NCI-H1436 (cell line): Measurements from ENCODE around the gene FAM209A.
"Not testable (repeated sequence)": the region's sequence is repeated elsewhere in the genome, so short reads cannot be mapped to it uniquely, and the experiment has no call there.

Experiments
- DNase-seq: peaks from one replicate; lab custom pipeline; 2025; lab: John Stamatoyannopoulos, UW

FAM209A gene, protein sequence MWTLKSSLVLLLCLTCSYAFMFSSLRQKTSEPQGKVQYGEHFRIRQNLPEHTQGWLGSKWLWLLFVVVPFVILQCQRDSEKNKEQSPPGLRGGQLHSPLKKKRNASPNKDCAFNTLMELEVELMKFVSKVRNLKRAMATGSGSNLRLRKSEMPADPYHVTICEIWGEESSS

DNA sequence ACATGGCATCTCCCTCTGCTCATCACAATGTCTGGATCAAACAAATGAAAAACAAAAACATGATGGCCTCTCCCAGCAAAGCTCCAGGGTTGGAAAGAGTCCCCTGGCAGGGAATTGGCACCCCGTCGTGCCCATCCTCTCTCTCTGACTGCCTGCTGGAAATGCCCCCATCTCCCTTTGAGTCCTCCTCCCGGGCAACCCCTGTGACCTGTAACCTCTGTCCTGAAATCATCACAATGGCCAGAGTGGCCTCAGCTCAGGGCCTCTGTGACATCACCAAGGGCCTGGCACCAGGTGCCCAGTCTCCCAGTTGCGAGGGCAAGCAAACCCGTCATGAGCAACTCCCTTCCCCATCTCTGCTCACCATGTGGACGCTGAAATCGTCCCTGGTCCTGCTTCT, at the start of gene FAM209A:
TSS of gene FAM209A (plus strand) at position 301 of the 400 bp plus-strand sequence. CDS start at position 366, 65 bp downstream.
- not testable (repeated sequence) for DNase-seq

DNA sequence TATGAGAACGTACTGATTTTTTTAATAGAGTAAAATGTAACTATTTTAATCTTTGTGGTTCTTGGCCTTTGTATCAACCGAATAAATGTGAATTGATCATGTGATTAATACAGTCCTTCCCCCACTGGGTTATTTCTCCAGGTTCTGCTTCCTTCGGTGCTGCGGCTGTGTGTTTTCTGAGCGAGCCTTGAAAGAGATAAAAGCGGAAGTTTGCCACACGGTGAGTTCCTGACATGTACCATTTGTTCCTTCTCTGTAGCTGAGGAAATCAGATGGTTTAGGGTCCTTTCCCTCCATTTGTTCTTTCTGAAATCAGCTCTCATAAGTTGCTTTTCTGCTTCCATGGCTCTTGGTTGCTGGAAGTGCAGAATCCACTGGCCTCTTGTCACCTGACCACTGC, 40.6 kb upstream of the FAM209A start:
- no peak for DNase-seq

DNA sequence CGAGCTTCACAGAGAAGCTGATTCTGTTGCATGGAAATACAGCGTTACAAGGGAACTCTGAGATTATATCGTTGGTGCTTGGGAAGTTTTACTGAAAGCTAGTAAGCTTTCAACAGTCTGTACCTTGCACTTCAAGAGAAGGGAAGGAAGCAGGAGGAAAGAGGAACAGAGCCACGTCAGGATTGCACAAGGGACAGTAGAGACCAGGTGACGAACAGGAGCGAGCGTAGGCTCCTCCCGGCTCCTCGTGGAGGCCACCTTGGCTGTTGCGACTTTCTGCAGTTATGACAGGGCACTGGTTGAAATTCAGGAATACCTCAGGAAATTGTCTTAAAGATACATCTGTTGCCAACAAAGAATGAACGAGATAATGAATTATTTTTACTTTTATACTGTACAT, 37.3 kb upstream of the FAM209A start:
- DNase-seq: no peak

DNA sequence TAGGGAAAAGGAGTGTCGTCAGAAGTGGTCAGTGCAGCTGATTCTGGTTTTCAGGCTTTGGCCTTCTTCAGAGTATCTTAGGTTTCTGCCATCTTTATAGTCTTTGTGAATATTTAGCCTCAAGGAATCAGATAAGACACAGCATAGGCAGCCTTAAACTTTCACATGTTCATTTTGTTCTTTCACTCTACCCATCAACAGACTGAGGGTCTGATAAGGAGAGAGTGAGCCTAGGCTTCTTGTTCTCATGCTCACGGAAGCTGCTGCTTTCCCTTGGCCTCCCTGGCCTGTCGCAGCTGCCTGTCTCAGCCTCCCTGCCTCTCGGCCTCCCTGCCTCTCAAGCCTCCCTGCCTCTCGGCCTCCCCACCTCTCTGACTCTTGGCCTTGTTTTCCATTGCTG, 36.0 kb upstream of the FAM209A start:
- DNase-seq: no peak

DNA sequence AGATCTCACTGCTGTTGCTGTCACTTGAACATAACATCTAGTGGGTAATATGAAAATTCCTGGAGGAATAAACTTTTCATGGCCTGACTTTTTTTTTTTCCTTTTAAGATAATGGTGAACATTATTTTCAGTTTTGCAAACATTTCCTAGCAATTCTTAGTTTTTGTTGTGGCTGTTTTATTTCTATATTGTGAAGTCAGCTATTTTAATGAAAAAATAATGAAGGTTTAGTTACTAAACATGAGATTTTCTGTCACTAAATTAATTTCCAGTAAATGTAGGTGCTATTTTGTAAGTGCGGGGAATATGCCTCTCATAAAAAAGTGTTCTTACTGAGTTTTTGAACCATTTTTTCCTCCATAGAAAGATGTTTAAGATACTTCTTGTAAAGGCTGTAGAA, 23.4 kb upstream of the FAM209A start:
- DNase-seq: no peak

DNA sequence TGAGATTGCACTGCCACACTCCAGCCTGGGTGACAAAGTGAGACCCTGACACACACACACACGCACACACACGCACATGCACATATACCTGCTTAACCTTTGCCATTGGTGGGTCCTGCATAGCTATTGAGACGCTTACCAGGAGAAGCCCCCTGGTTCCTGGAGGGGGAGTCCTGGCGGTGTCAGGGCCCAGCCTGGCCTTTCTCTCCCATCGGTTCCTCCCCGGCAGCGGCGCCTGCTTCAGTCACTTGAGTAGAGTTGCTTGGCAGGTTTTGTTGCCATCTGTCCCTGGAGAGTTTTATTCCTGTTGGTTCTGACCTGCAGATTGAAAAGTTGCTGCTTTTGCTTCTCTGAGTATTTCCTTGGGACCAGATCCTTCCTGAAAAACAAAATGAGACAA, 20.6 kb upstream of the FAM209A start:
- DNase-seq: no peak

DNA sequence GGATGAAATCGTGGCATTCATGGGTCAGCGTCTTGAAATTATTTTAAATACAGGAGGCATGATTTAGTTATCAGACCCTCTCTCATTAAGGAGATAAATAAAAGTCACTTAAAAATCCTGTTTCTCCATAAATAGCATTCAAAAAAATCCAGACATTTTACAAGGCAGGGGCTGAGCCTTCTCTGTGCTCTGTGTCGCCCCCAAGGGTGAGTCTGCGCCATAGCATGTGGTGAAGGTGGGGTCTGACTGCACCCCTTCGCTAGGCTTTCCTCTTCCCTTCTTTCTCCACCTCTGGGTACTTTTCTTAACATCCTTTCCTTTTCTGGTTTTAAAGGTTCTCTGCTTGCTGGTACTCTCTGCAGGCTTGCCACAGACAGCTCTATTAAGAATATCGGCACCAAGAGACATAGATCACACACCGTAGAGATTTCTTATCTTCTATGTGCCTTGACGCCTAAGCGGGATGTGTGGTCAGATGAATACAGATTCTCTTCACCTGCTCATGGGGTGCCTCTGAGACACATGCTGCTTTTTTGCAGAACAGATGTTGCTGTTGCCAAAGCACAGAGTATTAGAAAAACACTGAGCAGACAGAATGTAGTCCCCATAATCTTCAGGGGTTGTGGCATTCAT, 20.1 kb upstream of the FAM209A start:
- no peak for DNase-seq

DNA sequence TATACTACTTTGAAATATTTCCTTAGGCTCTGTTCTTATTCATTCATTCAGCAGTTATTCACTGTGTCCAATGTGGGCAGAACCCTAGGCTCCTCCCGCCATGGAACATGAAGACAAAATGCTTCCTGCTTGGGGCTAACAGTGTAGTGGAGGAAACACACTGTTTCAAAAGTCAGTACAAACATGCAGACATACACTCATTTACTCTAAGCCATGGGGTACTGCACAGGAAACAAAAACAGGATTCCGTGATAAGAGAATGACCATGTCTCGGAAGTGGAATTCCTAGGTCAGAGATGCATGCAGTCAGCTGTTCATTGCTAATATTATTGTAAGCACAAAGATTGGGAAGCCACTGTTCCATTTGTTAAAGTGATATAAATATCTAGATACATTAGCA, 18.4 kb upstream of the FAM209A start:
- DNase-seq: no peak

DNA sequence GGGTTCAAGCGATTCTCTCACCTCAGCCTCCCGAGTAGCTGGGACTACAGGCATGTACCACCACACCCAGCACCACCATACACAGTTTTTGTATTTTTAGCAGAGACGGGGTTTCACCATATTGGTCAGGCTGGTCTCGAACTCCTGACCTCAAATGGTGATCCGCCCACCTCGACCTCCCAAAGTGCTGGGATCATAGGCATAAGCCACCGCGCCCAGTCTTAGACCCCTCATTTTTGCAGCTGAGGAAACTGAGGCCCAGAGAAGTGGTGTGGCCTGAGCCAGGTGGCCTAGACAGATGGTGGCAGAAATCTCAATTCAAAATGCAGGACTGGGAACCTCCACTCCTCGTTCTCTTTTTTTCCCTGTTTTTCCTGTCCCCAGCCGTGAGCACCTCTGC, 12.6 kb upstream of the FAM209A start:
- DNase-seq: no peak

DNA sequence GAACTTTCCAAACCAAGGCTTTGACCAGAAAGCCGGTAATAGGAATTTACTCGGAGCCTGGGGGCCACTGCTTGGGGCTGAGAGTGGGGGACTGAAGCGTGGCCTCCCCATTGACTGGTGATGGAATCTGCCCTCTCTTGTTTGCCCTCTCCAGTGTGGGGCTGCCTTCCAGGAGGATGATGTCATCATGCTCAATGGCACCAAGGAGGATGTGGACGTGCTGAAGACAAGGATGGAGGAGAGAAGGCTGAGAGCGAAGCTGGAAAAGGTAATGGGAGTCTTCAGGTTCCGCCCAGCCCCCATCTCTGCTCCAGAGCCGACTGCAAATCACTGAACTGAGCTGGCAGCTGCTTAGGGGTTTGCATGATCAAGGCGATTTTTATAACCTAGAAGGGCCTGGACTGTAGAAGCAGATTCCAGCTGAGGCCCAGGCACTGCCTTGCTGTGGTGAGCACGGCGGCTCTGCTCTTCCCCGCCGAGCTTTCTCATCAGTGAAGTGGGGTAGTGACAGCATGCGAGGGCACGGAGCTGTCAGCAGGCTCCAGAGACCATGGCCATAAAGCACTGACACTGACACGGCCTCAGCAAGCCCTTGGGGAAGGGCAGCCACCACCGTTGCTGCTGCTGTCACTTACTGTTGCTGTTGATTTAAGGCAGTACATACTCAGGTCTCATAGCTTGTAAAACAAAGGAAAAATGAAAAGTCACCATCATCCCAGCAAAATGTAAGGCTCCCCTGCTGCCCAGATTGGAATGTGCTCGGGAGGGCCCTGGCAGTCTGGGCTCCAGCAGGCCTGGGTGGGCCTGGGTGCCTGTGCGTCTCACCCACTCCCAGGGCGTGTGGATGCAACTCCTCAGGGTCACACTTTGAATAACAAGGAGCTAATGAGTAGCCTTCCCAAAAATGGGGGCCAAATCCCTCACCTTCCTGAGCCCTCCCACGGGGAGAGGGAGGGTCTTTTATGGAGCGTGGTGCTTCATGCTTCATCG, 11.1 kb upstream of the FAM209A start:
- DNase-seq: no peak

DNA sequence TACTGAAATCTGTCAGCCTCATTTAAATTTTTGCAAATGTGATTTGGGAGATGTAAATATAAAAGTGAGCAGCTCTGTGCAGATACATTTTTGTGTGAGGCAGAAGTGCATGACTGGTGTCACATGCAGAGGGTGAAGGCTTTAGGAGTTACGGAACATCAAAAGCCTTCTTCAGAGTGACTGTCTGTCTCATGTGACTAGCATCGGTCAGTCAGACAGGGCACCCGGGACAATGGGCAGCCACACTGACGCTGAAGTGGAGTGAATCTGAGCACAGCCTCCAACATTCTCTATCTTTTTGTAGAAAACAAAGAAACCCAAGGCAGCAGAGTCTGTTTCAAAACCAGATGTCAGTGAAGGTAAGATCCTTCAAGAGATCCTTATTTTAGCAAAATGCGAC, 7.9 kb upstream of the FAM209A start:
- no peak for DNase-seq

DNA sequence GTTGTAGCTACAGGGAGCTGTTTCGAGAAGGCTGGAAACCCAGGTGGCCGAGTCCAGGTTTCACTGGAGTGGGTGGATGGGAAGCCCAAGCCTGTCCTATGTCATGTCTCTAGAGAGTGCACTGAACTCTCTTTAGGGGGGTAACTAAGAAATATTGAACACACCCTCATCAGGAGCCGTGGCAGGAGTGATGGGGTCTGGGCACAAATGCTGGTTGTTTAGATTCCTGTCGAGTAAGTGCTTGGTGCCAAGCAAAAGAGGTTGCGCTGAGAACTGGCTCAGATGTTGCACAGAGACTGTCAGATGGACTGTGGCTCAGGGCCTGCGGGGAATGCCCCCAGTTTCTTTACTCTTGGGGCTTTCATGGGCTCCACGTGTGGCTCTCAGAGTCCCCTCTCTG, 7.3 kb upstream of the FAM209A start:
- DNase-seq: no peak

DNA sequence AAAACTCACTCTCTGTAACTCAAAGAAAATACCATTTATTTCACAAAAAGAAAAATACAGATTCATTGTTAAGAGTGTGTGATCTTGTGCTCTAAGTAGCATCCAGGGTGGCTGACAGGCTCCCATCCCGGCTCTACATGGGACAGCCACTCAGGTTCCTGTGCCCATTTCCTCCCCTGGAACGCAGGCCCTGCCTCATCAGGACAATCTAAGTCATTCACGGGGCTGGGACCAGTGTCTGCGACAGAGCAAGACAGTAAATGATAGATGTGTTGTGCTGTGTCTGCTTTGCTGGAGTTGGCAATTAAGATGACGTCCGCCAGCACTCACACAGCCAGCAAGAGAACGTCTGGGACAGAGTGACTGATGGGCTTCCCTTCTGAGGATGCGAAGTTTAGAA, 6.9 kb upstream of the FAM209A start:
- no peak for DNase-seq

DNA sequence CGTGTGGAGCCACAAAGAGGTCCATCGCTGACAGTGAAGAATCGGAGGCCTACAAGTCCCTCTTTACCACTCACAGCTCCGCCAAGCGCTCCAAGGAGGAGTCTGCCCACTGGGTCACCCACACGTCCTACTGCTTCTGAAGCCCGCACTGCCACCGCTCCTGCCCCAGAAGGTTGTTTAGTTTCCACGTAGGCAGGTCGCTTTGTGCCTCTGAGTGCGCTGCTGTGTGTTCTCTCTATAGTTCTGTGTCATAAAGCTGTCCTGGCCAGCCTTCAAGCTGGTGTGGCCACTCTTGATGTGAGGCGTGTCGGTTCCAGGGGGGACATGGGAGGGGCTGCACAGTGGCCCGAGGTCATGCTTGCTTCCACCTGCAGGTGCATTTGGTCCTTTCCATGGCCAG, 6.4 kb upstream of the FAM209A start:
- no peak for DNase-seq

DNA sequence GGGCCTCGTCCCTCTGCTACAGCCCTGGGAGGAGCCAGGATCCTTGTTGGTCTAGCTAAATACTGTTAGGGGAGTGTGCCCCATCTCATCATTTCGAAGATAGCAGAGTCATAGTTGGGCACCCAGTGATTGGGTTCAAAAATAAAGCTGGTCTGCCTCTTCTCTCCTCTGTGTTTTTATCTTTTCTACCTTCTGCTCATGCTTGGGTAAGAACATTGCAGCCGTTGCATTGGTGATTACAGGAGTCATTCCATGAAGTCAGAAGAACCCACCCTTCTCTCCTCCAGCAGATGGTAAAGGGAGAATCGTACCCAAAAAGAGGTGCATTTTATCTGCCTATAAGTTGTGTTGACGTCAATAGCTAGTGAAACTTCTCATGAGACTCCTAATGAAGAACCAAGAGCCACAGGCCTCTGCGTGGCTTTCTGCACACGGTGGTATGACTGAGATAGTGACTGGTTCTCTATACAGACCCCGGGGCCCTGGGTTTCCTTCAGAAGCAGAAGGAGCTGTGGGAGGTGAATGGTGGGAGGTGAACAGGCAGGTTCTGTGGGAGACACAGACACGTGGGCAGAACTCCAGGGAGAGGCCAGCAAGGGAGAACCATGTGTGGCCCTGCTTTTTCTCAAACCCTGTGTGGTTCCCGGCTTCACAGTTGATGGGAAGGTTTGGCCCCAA, 5.7 kb upstream of the FAM209A start:
- no peak for DNase-seq

DNA sequence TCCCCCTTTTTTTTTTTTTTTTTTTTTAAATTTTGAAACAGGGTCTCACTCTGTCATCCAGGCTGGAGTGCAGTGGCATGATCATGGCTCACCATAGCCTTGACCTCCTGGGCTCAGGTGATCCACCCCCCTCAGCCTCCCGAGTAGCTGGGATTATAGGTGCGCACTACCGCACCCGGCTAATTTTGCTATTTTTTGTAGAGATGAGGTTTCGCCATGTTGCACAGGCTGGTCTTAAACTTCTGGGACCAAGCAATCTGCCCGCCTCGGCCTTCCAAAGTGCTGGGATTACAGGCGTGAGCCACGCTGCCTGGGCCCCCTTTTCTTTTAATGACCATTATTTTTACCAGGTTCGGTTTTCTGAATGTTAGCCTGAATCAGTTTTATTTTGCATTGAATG, 5.0 kb upstream of the FAM209A start:
- no peak for DNase-seq

DNA sequence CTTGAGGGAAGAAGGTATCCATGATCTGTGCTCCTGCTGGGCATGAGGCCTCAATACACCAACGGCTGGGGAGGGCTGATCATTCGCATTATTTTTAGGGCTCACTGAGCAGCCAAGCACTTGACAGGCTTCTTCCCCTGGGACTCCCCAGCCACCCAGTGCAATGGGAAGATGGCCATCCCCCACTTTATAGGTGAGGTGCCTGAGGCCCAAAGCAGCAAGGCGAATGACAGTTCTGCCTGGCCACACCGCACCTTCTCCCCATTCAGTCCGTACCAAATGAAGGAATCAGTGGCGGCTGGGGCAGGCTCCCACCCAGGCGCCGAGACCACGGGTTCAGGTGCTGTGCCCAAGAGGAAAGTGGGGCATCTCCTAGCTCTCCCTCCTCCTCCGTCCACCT, 4.4 kb upstream of the FAM209A start:
- no peak for DNase-seq

DNA sequence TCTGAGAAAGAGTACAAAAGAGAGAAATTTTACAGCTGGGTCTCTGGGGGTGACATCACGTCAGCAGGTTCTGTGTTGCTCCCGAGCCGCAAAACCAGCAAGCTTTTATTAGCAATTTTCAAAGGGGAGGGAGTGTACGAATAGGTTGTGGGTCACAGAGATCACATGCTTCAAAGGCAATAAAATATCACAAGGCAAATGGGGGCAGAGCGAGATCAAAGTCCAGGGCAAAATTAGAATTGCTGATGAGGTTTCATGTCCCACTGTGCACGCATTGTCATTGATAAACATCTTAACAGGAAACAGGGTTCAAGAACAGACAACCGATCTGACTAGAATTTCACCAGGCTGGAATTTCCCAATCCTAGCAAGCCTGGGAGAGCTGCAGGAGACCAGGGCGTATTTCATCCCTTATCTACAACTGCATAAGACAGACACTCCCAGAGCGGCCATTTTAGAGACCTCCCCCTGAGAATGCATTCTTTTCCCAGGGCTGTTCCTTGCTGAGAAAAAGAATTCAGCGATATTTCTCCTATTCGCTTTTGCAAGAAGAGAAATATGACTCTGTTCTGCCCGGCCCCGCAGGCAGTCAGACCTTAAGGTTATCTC, 3.7 kb upstream of the FAM209A start:
- DNase-seq: not testable (repeated sequence)

DNA sequence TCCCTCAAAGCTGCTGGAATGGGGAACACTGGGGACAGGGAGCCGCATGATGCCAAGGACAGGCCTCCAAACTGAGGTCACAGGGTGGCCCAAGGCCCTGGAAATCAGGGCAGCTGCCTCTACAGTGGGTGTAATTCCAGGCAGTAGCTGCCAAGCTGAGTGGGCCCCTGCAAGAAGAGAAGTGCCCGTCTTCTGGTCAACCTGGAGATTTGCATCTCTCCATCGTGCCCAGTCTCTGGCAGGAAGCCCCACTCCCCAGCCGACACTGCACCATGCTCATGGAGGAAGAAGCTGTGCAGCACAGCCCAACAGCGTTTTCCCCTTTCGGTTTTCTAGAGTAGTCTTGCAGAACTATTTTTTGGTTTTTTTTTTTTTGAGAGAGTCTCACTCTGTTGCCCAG, 2.2 kb upstream of the FAM209A start:
- no peak for DNase-seq

DNA sequence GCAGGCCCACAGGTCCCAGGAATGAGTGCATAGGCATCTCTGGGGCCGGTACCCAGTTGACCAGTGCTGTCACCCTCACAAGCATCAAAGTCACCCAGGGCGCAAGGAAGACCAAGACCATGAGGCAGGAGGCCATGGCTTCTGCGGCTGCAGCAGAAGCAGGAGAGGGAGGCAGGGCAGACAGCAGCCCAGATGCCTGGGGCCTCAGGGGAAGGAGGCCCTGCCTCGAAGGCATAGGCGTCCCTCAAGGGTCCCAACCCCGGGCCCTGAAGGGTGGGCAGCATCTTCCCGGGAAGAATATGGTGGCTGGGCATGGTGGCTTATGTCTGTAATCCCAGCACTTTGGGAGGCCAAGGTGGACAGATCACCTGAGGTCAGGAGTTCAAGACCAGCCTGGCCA, 3.0 kb downstream of the FAM209A start:
- no peak for DNase-seq

DNA sequence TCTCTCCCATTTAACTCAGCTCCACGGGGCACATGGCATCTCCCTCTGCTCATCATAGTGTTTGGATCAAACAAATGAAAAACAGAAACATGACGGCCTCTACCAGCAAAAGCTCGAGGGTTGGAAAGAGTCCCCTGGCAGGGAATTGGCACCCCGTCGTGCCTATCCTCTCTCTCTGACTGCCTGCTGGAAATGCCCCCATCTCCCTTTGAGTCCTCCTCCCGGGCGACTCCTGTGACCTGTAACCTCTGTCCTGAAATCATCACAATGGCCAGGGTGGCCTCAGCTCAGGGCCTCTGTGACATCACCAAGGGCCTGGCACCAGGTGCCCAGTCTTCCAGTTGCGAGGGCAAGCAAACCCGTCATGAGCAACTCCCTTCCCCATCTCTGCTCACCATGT, 8.4 kb downstream of the FAM209A start, which contains the start of gene FAM209B:
TSS of gene FAM209B (plus strand) at position 301 of the 400 bp plus-strand sequence. CDS start at position 397, 96 bp downstream.
- DNase-seq: not testable (repeated sequence)

DNA sequence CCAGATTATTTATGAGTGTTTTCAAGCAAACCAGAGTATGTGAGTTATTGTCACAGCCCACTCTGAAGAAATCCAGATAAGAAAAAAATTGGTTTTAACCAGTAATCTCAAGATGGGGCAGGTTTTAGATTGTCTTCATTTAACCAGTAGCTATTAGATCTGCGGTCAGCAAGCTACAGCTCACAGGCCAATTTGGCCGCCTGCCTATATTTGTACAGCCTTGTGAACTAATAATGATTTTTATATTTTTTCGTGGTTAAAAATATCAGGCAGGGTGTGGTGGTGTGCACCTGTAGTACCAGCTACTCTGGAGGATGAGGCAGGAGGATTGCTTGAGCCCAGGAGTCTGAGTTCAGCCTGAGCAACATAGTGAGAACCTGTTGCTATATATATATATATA, 13.5 kb downstream of the FAM209A start:
- DNase-seq: no peak
